GM21717 (cell line): Measurements from ENCODE around the gene WDR83.
"Not testable (repeated sequence)": the region's sequence is repeated elsewhere in the genome, so short reads cannot be mapped to it uniquely, and the experiment has no call there.

Experiments used
- ATAC-seq: cut with Tn5 transposase; IDR thresholded peaks from one replicate; pipeline ENCODE4 v1.9.1; 2021; ENCODE audit warnings: mild to moderate bottlenecking, moderate library complexity; ENCODE audit not compliant: unreplicated experiment

The WDR83 gene

DNA sequence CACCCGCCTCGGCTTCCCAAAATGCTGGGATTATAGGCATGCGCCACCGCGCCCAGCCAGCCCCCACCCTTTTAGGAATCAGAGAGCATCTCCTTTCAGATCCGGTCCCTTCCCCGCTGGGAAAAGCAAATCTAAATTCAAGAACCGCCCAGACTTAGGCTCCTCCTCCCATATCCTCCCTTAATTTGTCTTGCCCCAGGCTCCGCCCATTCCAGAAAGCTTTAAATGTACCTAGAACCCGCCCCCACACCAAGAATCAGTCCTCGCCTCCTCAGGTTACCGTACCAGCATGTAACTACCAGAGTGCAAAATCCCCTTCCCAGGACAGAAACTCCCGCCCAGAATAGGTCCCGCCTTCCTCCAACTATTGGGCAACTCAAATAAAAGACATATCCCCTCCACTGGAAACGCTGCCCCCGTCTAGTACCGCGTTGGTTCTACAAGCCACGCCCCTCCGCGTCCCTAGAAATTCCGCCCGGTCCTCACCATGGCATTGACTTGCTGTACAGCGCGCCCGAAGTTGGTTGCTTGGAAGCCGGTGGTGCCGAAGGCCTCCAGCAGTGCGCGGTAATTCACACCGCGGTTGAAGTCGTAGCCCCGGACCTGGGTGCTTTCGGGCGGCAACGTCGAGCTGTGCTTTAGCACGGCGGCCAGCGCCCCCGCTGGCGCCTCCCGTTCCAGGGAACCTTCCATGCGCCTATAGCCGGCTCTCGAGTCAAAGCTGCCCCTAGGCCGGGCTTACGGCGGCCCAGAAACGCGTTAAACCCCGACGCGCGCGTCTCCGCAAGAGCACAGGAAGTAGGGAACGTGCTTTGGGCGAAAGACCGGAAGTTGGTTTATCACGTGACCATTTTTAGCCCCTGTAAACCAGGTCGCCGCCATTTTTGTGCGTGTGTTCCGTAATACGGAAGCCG is 14.7 kb downstream of the WDR83 start, which contains the start of gene DHPS:
Gene DHPS, minus strand, starts transcription at position 807 of the 914 bp plus-strand sequence. Its CDS starts 114 bp downstream, at position 693.
- peak; percentile 62 for ATAC-seq

DNA sequence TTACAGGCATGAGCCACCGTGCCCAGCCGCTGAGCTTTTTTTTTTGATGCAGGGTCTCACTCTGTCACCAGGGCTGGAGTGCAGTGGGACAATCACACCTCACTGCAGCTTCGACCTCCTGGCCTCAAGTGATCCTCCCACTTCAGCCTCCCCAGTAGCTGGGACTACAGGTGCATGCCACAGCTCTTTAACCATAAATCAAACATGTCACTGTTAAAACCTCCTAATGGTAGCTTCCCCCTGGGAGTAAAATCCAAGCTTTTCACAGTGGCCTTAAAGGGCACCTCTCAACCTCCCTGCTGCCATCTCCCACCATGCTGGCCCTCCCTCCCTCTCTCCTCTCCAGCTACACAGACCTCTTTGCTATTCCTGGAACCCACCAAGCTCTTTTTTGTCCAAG is 19.2 kb downstream of the WDR83 start:
- ATAC-seq, result no peak

DNA sequence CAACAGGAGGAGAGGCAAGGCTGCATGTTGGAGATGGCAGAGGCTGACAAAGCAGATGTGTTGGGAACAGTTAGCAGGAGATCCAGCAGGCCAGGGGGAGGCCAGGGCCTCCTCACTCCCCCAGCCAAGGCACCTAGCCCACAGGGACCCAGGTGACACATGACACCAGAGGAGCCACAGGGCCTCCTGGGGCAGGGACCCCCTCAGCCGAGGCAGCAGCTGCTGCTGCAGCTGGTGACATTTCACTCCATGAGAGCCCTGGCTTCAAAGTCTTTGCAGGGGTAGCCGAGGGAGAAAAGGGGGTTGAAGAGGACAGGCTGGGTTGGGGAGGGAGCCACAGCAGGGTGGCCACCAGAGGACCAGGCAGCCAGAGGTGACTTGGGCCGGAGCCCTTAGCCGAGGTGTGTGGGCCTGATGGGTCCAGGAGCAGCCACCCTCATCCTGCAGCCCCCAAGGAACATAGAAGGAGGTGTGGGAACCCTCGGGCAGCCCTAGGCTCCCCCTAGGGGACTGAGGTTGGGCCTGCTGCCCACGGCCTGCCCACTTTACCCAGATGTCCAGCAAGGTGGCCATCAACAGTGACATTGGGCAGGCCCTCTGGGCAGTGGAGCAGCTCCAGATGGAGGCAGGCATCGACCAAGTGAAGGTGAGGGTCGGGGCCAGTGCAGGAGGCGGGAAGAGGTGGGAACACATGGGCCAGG is 21.0 kb downstream of the WDR83 start, which contains the start of gene GNG14:
Gene GNG14, plus strand, starts transcription at position 503 of the 701 bp plus-strand sequence. Its CDS starts 51 bp downstream, at position 554.
- no peak for ATAC-seq

DNA sequence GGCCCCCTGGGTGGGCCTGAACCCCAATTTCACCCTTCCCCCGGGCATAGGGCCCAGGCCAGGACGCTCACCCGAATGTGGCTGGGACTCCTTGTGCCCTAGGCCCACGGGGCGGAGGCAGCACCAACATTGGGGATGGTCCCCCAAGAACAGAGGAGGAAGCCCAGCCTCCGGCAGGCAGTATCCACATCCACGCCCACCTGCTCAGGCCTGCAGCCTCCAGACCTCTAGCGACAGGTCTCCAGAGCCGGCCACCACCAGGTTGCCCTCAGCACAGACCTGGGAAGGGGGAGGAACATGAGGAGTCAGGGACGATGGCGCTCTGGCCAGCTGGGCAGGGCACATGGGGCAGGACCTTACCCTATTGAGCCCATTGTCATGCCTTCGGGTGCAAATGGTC is 22.4 kb downstream of the WDR83 start:
- no peak for ATAC-seq

DNA sequence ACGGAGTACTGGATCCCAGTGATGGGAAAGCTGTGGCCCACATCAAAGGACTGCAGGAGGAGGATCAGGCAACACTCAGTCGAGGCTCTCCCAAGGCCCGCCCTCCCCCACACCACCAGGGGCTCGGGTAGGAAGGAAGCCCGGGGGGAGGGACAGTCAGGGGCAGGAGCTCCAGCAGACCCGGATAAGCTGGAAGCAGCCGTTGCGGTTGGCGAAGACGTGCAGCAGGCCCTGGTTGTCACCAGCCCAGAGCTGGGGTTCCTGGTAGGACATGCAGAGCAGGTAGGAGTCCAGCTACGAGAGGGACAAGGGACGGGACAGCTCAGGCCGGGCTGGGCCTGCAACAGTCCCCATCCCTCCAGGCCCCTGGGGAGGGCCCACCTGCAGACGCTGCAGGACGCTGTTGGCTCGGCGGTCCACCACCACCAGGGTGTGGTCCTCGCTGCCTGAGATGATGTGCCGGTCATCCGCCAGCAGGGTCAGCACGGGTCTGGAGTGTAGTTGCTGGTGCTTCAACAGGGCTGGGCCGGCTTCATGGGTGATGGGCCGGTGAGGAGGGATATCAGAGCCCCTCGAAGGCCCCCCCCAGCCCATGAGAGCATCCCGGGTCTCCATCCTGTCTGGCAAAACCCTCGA is 23.1 kb downstream of the WDR83 start:
- ATAC-seq, result no peak

DNA sequence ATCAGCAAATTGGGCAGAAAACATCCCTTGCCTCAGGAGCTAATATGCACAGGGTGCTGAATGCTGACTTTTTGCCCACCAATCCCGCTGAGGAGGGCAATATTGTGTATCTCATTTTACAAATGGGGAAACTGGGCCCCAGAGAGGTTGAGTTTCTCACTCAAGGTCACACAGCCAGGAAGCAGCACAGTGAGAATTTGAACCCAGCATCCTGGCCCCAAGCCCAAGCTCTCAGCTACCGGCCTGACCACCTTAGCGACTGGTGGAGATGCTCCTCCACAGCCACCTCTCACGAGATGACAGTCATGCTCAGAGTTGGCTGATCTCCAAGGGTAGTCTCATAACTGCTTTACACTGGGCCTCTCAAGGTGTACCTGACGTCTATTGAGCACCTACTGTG is 26.4 kb downstream of the WDR83 start:
- no peak for ATAC-seq

DNA sequence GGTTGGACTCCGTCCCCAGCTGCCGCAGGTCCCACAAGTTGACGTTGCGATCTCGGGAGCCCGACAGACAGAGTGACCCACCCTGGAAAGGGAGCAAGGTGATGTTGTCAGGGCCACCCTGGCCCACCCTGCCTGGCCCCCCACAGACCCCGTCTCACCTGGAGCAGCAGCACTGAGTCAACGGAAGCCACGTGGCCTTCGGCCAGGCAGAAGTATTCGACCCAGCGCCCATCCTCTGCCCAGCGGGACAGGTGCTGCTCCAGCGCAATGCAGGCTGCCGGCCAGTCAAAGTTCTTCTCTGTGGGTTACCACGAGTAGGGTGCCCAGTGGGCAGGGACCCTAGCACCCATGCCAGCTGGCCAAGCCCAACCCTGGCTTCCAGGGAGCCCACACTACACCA is 28.0 kb downstream of the WDR83 start:
- ATAC-seq, result no peak

DNA sequence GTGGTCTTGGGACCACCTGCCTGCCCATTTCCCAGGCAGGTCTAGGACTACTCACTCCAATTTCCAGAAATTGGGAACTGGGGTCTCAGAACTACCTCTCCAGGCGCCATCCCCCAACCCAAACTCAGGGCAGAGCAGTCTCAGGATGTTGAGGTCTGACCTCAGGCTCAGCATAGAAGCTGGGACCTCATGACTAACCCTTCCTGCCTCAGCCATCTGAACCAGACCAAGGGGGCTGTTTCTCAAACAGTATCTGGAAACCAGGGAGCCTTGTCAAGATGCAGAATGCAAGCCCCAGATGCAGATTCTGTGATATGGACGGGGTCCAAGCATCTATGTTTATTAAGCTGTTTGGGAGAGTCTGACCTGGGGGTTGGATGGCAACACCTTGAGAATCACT is 28.5 kb downstream of the WDR83 start:
- no peak for ATAC-seq

DNA sequence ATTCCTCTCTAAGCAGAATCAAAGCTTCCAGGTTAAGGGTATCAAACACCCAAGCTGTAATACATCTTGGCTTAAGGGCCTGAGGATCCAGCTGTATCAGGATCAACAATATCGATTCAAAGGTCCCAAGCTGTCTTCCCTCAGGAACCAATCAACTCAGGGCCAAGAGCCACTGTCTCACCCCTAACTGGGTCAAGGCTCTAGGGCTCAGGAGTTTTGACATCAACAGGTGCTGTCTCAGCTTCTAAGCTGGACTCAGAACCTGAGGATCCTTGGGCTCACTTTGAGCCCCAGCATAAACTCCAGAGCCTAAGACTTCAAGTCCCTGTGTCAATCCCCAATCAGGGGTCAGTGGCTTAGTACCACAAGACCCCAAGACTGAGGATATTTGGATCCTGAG is 28.9 kb downstream of the WDR83 start:
- no peak for ATAC-seq

DNA sequence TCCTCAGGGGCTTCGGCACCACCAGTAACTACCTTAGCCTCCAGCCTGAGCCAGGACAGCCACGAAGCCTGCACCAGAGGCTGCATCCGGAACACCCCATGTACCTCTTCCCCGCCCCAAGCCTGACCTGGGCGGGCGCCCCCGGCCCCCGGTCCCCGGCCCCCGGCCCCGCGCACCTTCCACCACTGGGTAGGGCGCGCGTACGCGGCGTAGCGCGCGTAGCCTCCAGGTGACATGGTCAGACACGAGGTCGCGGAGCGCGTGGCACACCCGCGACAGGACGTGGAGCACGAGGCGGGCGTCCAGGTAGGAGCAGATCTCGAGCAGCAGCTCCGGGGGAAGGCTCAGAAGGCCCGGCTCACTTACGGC is 29.4 kb downstream of the WDR83 start:
- ATAC-seq, result no peak

DNA sequence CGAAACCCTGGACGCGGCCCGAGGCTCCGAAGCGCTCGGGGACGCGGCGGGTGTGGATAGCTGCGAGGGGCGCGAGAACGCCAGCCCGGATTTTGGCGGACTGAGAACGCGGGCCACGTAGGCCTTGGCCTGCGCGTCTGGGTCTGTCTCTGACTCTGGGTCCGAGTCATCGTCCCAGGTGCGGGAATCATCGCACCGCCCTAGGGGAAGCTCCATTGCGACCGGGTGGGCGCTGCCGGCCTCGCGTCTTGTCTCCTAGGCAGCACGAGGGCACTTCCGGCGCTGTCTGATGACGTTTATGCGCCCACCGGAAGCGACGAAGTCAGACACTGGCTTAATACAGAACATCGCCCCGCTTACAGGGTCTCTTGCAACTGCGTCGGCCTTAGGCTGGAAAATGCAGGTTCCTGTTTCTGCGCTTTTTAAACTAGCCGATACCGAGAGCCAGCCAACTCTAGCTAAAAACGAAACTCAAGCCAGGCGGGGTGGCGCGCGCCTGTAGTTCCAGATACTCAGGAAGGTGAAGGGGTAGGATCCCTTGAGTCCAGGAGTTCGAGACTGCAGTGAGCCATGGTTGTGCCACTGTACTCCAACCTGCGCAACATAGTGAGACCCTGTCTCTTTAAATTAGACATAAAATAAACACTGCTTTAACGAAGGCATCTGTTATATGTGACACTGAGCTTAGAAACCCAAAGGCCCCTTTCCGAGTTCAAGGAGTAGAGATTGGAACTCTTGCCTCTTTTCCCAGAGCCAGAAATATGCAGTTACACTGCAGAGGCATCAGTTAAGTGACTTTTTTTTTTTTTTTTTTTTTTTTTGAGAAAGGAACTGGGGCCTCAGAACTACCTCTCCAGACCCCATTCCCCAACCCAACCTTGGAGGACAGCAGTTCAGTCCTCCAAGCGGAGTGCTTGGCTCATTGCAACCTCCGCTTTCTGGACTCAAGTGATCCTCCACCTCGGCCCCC is 30.0 kb downstream of the WDR83 start, which contains the start of gene FBXW9:
Gene FBXW9, minus strand, starts transcription at position 266 of the 970 bp plus-strand sequence. Its CDS starts 50 bp downstream, at position 216.
- ATAC-seq, result peak; percentile 34

DNA sequence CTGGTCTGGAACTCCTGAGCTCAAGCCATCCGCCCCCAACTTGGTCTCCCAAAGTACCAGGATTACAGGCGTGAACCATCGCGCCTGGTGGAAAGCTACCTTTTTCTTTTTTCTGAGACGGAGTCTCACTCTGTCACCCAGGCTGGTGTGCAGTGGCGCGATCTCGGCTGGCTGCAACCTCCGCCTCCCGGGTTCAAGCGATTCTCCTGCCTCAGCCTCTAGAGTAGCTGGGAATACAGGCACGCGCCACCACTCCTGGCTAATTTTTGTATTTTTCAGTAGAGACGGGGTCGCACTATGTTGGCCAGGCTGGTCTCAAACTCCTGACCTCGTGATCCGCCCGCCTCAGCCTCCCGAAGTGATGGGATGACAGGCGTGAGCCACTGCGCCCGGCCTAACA is 30.8 kb downstream of the WDR83 start:
- not testable (repeated sequence) for ATAC-seq

DNA sequence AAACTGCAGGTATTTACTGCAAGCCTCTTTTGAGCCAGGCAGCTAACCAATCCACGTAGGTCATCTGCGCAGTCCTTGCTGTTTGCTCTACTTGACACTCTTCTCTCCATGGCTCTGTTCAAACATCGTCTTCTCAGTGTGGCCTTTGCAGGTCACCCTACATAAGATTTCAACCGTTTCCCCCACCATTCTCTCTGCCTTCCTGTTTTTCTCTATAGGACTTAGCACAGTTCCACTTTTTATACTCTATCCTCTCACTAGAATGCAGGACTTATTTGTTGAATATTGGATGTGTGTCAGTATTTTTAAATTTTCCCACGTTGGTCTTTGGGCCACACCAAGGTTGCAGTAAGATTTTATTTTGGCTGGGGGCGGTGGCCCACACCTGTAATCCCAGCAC is 31.5 kb downstream of the WDR83 start:
- ATAC-seq, result no peak

DNA sequence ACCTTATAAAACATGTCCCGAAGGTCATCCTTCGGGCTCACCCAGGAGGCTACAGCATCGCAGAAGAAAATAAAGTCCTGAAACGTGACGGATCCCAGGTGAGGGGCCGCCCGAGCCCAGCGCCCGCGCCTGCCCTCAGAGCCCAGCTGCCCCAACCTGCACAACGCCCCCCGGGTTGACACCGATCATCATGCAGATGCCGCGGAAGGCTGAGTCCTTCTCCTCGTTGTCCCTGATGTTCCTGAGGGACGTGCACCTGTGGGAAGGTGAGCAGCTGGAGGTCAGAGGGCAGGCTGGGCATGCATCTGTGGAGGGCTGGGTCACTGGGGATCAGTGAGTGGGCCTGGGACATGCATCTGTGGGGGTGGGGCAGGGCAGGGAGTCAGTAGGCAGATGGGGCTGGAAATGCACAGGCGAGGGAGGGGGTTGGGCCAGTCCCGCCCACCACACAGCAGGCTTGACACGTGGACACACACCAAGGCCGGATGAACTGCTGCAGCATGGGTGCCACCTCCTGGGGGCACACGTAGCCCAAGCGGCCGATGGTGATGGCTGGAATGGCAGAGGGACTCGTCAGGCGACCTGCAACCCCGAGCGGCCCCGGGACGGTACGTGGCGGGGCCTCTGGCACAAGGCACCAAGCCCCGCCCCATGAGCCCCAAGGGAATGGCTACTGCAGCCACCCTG is 35.1 kb downstream of the WDR83 start:
- ATAC-seq, result no peak

DNA sequence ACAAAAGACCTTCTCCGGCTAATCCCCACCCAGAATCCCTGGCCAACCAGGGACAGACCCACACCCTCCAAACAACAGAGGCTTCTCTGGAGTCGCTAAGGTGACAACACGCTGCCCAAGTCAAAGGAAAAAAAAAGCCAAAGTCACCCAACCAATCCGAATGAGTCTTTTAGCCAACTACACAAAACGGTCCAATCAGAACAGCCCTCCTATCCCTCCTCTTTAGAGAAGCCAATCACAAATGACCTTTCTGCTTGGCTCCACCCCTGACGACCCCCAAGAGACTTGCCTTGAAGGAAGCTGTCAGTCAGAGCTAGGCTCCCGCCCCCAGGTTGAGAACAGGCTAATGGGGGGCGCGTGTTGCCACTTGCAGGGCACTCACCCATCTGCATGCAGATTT is 36.4 kb downstream of the WDR83 start:
- no peak for ATAC-seq

DNA sequence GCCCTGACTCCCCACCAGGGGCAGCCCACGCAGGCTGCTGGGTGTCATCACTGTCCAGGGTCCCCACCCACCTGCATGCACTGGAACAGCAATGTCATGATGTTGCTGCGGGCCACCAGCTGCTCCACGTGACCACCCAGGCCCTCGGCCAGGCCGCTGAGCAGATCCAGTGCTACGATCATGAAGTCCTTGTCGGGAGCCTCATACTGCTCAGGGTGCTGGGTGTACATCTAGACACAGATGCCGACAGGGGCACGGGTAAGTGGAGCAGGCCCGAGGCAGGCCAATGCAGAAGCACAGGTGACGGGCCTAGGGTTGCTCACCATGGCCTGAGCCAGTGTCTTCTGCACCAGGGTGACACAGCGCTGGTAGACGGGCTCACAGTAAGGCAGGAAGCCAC is 38.6 kb downstream of the WDR83 start:
- ATAC-seq, result no peak

DNA sequence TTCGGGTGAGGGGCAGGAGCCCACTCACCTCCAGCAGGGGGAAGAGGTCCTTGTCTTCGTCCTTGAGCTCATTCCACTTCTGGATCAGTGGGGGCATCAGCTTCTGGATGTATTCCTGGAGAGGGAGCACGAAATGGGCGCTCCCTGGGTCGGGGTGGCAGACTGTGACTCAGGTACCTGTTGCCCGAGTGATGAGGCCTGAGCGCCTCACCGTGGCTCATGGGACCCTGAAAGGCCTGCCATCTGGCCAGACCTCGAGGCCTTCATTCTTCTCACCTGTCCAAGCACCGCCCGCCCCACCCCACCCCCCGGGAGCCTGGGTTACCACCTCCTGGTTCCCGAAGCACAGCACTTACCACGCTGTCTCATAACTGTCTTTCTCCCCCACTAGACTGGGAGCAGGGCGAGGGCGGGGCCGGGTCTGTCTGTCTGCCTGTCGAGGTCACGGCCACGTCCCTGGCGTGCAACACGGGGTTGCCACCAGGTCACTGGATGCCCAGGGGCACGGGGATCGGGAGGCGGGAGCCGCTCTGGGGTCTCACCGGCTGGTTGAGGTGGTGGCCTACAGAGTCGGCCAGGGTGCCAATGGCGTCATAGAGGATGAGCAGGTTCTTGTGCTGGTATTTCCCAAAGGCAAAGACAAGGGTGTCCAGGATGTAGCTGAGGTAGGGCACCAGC is 39.2 kb downstream of the WDR83 start:
- ATAC-seq, result no peak

DNA sequence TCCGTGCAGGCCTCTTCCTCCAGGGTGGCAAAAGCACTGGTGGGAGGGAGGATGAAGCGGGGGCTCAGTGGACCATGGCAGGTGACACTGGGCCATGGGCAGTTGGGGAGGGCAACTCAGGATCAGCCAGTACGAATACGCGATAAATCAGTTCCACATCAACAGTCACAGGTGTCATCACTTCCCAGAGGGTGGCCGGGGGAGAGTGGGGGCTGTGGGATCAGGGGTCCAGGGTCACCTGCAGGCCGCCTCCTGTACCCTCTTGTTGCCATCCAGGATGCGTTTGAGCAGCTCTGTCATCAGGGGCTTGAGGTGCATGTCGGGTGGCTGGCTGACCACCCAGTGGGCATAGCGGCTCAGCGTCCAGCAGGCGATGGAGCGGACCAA is 39.7 kb downstream of the WDR83 start:
- ATAC-seq, result no peak

DNA sequence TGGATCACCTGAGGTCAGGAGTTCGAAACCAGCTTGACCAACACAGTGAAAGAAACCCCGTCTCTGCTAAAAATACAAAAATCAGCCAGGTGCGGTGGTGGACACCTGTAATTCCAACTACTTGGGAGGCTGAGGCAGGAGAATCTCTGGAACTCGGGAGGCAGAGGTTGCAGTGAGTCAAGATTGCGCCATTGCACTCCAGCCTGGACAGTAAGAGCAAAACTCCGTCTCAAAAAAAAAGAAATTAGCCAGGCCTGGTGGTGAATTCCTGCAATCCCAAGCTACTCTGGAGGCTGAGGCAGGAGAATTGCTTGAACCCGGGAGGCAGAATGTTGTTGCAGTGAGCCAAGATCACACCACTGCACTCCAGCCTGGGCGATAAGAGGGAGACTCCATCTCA is 42.0 kb downstream of the WDR83 start:
- no peak for ATAC-seq
